ENCODE results near the gene IMP4.

IMP4 gene

DNA sequence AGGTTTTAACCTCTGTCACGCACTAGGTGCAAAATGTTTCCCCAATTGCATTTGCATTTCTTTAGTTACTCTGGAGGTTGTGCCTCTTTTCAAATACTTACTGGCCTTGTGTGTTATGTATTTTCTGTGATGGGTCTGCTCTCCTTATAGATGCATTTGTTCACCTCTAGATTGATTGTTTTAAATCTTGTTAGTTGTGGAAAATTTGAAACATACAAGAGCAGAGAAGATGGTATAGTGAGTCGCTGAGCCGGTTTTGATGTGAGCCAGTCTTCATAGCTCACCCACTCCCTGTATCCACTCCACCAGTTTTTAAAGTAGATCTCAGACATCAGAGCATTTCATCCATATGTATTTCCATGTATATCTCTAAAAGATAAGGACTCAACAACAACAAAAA lies 6.5 kb downstream of the IMP4 start:
- H3K27me3 Mint-ChIP-seq (ENCODE audit: low read depth), result peaks cover 2% of the 10 kb centered on the region
- H3K4me3 Mint-ChIP-seq, result no peak overlapping the region
- H3K27ac Mint-ChIP-seq, result no peak overlapping the region
- TF ChIP-seq, protein P1, sequence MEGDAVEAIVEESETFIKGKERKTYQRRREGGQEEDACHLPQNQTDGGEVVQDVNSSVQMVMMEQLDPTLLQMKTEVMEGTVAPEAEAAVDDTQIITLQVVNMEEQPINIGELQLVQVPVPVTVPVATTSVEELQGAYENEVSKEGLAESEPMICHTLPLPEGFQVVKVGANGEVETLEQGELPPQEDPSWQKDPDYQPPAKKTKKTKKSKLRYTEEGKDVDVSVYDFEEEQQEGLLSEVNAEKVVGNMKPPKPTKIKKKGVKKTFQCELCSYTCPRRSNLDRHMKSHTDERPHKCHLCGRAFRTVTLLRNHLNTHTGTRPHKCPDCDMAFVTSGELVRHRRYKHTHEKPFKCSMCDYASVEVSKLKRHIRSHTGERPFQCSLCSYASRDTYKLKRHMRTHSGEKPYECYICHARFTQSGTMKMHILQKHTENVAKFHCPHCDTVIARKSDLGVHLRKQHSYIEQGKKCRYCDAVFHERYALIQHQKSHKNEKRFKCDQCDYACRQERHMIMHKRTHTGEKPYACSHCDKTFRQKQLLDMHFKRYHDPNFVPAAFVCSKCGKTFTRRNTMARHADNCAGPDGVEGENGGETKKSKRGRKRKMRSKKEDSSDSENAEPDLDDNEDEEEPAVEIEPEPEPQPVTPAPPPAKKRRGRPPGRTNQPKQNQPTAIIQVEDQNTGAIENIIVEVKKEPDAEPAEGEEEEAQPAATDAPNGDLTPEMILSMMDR (IDR thresholded peaks at IDR 0.05; ENCODE audit: unreplicated experiment in 3 of 3), result no peak
- peaks cover 19% of the 10 kb centered on the region for H3K4me1 Mint-ChIP-seq
- no peaks in the 10 kb centered on the region for H3K9me3 Mint-ChIP-seq
- peaks cover 47% of the 10 kb centered on the region for H3K36me3 Mint-ChIP-seq (ENCODE audit: low read depth)

DNA sequence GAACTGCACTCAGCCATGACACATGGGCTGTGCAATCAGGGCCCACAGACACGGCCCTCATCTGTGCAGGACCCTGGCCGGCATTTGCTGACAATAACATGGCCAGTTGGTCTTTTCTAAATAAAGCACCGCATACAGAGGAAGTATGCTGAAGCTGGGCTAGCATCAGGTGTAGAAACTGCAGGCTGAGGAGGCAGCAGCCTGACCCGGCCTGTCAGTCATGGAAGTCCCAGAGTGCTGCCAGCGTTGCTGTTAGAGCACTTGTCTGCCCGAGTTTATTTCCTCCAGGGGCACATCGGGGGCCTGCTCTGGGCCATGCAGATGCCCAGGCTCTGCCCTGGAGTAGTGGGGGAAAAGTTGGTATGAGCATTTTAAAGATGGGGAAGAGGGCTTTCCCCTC lies 9.0 kb downstream of the IMP4 start:
- Mint-ChIP-seq H3K9me3 (no peaks in the 10 kb centered on the region), H3K27ac (peak overlapping the region in 1 of 3 experiments; percentile 21), H3K27me3 (ENCODE audit: low read depth) (peaks cover 4% of the 10 kb centered on the region), H3K4me1 (peaks cover 29% of the 10 kb centered on the region), H3K36me3 (ENCODE audit: low read depth) (peaks cover 26% of the 10 kb centered on the region), H3K4me3 (peak overlapping the region in 2 of 3 experiments; percentile 40 to 71)
- TF ChIP-seq, protein P1 (IDR thresholded peaks at IDR 0.05; ENCODE audit: unreplicated experiment in 3 of 3), result no peak

DNA sequence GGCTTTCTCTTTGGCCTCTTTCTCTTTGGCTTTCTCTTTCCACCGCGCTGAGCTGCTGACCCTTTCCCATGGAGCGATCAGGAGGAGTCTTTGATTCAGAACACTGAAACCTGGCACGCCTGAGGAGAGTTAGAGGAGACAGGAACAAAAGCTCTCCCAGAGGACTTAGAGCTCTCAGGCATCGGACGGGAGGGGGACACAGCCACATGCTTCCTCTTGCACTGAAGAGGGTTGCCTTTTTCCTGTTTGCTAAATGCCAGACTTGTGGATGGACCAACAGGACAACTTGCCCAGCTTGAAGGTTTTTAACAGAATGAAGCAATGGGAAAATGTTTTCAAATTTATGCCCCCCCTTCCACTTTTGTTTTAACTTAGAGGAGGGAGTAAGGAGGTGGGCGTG lies 9.5 kb downstream of the IMP4 start:
- Mint-ChIP-seq H3K4me3 (peak overlapping the region; percentile 23 to 65 (median 44)), H3K9me3 (no peaks in the 10 kb centered on the region), H3K36me3 (ENCODE audit: low read depth) (peaks cover 21% of the 10 kb centered on the region), H3K4me1 (peaks cover 29% of the 10 kb centered on the region), H3K27me3 (ENCODE audit: low read depth) (peaks cover 4% of the 10 kb centered on the region), H3K27ac (no peak overlapping the region)
- TF ChIP-seq, protein P1 (IDR thresholded peaks at IDR 0.05; ENCODE audit: unreplicated experiment in 3 of 3), result no peak

DNA sequence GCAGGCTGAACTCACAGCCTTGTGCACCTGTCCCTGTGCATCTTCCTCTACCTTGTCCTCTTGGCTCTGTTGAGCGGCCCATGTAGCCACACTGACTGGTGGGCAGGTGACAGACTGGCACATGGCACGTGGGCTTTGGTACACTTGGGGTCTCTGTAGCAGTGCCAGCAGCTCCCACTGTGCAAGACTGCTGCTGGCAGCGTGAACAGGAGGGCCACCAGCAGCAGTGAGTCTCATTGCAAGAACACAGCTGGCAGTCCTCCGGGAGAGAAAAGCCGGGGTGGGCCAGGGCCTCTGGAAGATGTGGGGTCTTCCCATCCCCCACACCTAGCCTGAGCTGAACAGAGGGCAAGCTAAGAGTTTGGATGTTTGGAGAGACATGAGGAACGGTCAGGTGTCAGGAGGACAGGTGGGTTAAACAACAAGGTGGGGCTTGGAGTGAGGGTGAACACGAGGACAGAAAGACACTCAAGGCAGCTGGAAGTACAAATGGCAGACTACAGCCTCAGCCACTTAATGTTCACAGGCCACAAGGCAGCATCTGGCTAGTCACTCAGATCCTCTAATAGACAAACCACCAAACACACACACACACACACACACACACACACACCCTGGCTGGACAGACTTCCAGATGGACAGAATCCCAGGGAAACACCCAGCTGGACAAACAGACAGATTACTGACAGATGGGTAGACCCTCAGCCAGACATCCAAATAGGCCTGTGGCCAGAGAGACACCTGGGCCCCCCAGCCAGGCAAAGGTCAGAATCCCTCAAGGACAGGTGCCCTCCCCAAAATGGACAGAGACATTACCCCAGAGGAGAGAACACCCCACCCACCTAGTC lies 10.8 kb downstream of the IMP4 start:
- Mint-ChIP-seq H3K27me3 (ENCODE audit: low read depth) (peaks cover 4% of the 10 kb centered on the region), H3K4me3 (peak overlapping the region; percentile 58 to 81 (median 75)), H3K36me3 (ENCODE audit: low read depth) (peaks cover 8% of the 10 kb centered on the region), H3K4me1 (peaks cover 29% of the 10 kb centered on the region), H3K27ac (no peak overlapping the region), H3K9me3 (no peaks in the 10 kb centered on the region)
- TF ChIP-seq, protein P1 (IDR thresholded peaks at IDR 0.05; ENCODE audit: unreplicated experiment in 3 of 3), result no peak

DNA sequence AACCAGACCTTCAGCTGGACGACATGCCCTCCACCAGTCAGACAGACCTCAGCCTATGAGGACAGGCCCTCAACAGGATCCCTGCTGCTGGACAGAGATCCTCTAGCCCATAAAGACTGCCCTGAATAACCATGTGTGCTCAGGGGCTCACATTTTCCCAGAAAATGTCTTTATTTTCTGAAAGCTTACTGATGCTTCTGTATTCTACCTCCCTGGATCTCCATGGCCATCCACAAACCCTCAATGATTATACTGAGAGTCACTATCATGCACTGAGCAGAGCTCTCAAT lies 11.4 kb downstream of the IMP4 start:
- H3K9me3 Mint-ChIP-seq, result no peaks in the 10 kb centered on the region

More for the DNA sequence above, 11.4 kb downstream of the IMP4 start:
- peaks cover 4% of the 10 kb centered on the region for H3K27me3 Mint-ChIP-seq (ENCODE audit: low read depth)
- H3K36me3 Mint-ChIP-seq (ENCODE audit: low read depth), result peaks cover 6% of the 10 kb centered on the region
- H3K4me3 Mint-ChIP-seq, result peak overlapping the region; percentile 80 to 83 (median 81)
- H3K27ac Mint-ChIP-seq, result peak overlapping the region in 1 of 3 experiments; percentile 5
- H3K4me1 Mint-ChIP-seq, result peaks cover 29% of the 10 kb centered on the region
- TF ChIP-seq, protein P1 (IDR thresholded peaks at IDR 0.05; ENCODE audit: unreplicated experiment in 3 of 3), result no peak

Measured in nephron (organoid).